ENCODE measurements around the gene SLC2A13.

GRCh38 chr12:39920647-39921046, 185.2 kb downstream of the SLC2A13 start:
- no peak for TF ChIP-seq CTCF (IDR thresholded peaks at IDR 0.05; ENCODE audit: insufficient read depth, low read length, poor library complexity, severe bottlenecking)
- TF ChIP-seq EZH2phosphoT487 (conservative IDR thresholded peaks at IDR 0.05; ENCODE audit: low read length) = no peak
